NCI-H226 (cell line): ENCODE results near the gene SSBP1.
A peak's percentile ranks its signal among the peaks of the same experiment; 100 is the strongest.

Experiments
- DNase-seq: peaks from one replicate; pipeline ENCODE4 v3.0.0-alpha.2; 2015

SSBP1 gene

DNA sequence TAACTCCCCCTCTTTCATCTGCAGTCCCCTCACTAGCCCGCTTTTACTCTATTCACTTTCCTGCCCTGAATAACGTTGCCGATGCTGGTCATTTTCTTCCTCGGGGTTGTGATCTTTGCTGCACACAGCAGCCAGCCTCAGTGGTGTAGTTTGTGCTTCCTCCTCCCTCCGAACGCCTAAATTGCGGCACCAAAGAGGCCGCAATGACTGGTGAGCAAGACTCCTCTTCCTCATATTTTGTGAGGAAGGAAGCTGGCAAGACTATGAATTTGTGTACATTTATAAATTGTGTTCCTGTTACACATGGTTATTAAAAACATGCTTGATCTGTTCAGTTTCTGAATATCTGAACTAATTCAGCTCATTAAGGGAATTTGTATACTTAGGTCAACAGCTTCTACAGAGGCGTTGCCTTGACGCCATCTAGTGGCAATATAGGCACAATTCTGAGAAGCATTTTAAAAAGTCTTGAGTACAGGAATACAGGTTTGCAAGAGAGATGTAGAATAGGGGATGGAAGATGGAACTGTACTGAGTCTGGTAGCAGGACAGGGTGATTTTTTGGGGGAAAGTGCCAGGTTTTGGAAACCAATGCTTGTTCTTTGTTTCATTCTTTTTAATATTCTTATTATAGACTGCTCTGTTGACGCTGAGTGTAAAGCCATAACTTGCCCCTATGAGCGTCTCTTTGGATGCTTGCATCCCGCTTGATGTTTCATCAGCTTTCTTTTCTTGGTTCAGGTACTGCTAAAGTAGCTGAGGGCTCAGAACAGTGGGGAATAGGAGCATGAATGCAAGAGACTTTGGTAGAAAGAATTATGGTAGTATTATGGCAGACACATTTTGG is 47.8 kb downstream of the SSBP1 start:
- DNase-seq: peak; percentile 21

DNA sequence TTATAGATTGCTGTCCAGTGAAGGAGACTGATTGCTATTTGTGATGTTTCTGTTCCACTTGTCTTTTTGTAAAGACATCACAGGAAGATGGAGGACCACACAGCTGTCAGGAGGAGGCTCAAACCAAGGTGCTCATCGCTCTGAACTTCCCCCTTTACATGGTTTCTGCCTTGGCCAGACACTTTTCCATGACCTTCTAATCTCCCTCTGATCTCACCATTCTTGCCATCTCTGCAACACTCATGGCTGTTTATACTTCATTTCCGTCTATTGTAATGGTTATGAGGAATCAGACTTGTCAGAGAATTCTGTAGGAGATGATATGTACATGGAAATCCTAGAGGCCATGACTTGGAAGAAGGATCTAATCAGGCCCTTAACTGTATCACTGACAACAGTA is 50.1 kb downstream of the SSBP1 start:
- DNase-seq: no peak

DNA sequence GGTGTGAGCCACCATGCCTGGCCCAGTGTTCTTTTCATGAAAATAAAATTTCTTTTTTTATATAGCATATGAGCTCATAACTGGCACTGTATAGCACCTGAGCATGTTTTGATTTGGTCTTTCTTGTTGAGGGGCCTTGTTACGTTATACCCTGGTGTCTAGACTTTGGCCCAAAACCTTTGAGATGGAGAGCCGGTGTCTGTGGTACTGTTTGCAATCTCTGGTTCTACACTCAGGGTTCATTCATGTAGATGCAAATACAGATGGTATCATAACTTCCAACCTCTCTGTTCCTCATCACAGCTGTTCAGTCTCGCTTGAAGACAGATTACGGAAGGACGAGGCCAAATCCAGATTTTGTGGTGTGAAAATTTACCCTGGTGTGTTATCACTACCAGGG is 51.8 kb downstream of the SSBP1 start, which contains the start of gene TAS2R5:
TAS2R5 (plus strand) TSS at position 301 of the 400 bp plus-strand sequence. CDS start 145 bp downstream, outside the sequence.
- no peak for DNase-seq

DNA sequence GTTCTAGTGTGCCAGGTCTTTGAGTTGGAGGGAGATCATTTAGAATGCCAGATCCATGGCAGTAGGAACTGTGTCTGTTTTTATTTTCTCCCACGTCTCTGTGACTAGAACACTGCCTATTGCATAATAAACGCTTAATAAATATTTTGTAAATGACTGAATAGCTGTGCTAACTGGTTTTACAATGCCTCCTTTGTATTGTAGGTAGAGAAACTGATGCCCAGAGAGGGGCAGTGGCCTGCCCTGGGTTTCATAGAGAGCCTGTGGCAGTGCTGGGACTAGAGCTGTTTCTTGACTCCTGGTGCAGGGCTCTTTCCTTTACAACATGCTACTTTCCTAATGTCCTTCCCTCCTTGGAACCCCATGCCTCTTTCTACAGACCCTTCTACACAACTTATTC is 54.4 kb downstream of the SSBP1 start:
- no peak for DNase-seq
